GM12865 (cell line): ENCODE results near the gene GIN1.
A peak's percentile ranks its signal among the peaks of the same experiment; 100 is the strongest.

ENCODE experiments used
- DNase-seq: peaks from one replicate; pipeline ENCODE4 v3.0.0; 2010; ENCODE audit warnings: low read depth
- H3K4me3 ChIP-seq: 2 replicates; pipeline ENCODE4 v1.5.1; 2011; ENCODE audit warnings: mild to moderate bottlenecking, low read depth, low read length, control low read depth
- CTCF ChIP-seq: IDR thresholded peaks from 2 replicates; pipeline ENCODE4 v1.5.1; 2011; ENCODE audit warnings: low read length, control low read depth, low read depth, inconsistent platforms; ENCODE audit not compliant: insufficient read depth; ENCODE audit errors: missing control alignments

GIN1 gene

GRCh38 chr5:103139264-103139865, 19.4 kb upstream of the GIN1 start:
- DNase-seq = peak; percentile 84
- no peak overlapping the region for H3K4me3 ChIP-seq
- peak; percentile 87 for TF ChIP-seq CTCF

GRCh38 chr5:103138202-103138690, 18.3 kb upstream of the GIN1 start:
- no peak overlapping the region for H3K4me3 ChIP-seq
- no peak for TF ChIP-seq CTCF
- DNase-seq = no peak

- TF ChIP-seq CTCF = no peak
- no peak for DNase-seq
- H3K4me3 ChIP-seq = no peak overlapping the region
These were observed 15.5 kb upstream of the GIN1 start for GRCh38 chr5:103135461-103135860.

- TF ChIP-seq CTCF = no peak
- H3K4me3 ChIP-seq = no peak overlapping the region
These were observed 13.3 kb upstream of the GIN1 start for GRCh38 chr5:103133231-103133630.

DNA sequence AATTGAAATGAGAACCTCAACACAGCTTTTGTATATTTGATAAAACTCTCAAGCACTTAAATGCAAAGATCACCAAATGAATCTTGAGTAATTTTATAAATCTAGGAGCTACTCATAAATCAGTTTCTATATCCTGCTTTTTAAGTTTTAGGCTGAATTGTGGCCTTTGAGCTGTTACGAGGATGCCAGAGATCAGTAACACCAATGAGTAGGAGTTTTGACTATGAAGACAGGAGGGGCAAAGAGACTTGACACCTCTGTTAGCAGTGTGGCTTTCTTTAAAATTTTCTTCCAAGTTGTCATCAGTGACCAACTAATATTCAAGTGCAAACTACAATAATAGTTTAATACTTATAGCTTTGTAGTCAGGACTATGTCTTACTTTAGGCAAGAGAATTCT, 12.7 kb upstream of the GIN1 start:
- no peak overlapping the region for H3K4me3 ChIP-seq
- no peak for TF ChIP-seq CTCF
- DNase-seq = no peak

More at GRCh38 chr5:103133231-103133630, 13.3 kb upstream of the GIN1 start:
- DNase-seq = no peak

- DNase-seq = no peak
- no peak overlapping the region for H3K4me3 ChIP-seq
- no peak for TF ChIP-seq CTCF
These were observed 8.3 kb upstream of the GIN1 start for GRCh38 chr5:103128202-103128601.

GRCh38 chr5:103127292-103127817, 7.4 kb upstream of the GIN1 start:
- no peak for TF ChIP-seq CTCF
- DNase-seq = no peak
- no peak overlapping the region for H3K4me3 ChIP-seq
